ENCODE measurements around the gene RBM22.

- TF ChIP-seq POLR2A (IDR thresholded peaks at IDR 0.05) (no peak), CTCF (IDR thresholded peaks at IDR 0.05) (no peak)
Measured at GRCh38 chr5:150651924-150652671, 48.8 kb downstream of the RBM22 start.

Measured in vagina (tissue), 2 donors.